NOMO-1 treated with DMSO at 0.1 percent for 48 hours (cell line): ENCODE results near the gene PDS5B.
"Not testable (repeated sequence)": the region's sequence is repeated elsewhere in the genome, so short reads cannot be mapped to it uniquely, and the experiment has no call there.

Experiments used
- DNase-seq: peaks from one replicate; lab custom pipeline; 2025; ENCODE audit not compliant: unreplicated experiment; lab: John Stamatoyannopoulos, UW

The PDS5B gene

GRCh38 chr13:32790731-32791130 is 204.5 kb downstream of the PDS5B start:
- DNase-seq, result no peak

- peak; percentile 12 for DNase-seq
These were observed 205.4 kb downstream of the PDS5B start for GRCh38 chr13:32791545-32792172.

- no peak for DNase-seq
These were observed 210.5 kb downstream of the PDS5B start for GRCh38 chr13:32796754-32797153.

GRCh38 chr13:32802159-32802558 is 215.9 kb downstream of the PDS5B start:
- DNase-seq, result no peak

GRCh38 chr13:32804673-32805230 is 218.5 kb downstream of the PDS5B start:
- no peak for DNase-seq

- peak; percentile 96 for DNase-seq
These were observed 225.1 kb downstream of the PDS5B start for GRCh38 chr13:32811297-32811800.

GRCh38 chr13:32821149-32821688 is 235.0 kb downstream of the PDS5B start:
- no peak for DNase-seq

- DNase-seq, result no peak
These were observed 236.5 kb downstream of the PDS5B start for GRCh38 chr13:32822771-32823170.

GRCh38 chr13:32823597-32823996 is 237.3 kb downstream of the PDS5B start:
- no peak for DNase-seq

- no peak for DNase-seq
These were observed 237.8 kb downstream of the PDS5B start for GRCh38 chr13:32824061-32824460.

GRCh38 chr13:32824675-32825074 is 238.4 kb downstream of the PDS5B start:
- no peak for DNase-seq

GRCh38 chr13:32825481-32825880 is 239.2 kb downstream of the PDS5B start:
- no peak for DNase-seq

GRCh38 chr13:32826372-32826771 is 240.1 kb downstream of the PDS5B start:
- not testable (repeated sequence) for DNase-seq
